ENCODE measurements around the gene TLX2. TPM values are rescaled to one million over a fixed set of nuclear protein-coding genes. Genes with fewer than 3 reads are reported as not detected.
A peak's percentile ranks its signal among the peaks of the same experiment; 100 is the strongest.

Gene TLX2
- total RNA-seq, 1 experiment from 2014 or later, result not detected

DNA sequence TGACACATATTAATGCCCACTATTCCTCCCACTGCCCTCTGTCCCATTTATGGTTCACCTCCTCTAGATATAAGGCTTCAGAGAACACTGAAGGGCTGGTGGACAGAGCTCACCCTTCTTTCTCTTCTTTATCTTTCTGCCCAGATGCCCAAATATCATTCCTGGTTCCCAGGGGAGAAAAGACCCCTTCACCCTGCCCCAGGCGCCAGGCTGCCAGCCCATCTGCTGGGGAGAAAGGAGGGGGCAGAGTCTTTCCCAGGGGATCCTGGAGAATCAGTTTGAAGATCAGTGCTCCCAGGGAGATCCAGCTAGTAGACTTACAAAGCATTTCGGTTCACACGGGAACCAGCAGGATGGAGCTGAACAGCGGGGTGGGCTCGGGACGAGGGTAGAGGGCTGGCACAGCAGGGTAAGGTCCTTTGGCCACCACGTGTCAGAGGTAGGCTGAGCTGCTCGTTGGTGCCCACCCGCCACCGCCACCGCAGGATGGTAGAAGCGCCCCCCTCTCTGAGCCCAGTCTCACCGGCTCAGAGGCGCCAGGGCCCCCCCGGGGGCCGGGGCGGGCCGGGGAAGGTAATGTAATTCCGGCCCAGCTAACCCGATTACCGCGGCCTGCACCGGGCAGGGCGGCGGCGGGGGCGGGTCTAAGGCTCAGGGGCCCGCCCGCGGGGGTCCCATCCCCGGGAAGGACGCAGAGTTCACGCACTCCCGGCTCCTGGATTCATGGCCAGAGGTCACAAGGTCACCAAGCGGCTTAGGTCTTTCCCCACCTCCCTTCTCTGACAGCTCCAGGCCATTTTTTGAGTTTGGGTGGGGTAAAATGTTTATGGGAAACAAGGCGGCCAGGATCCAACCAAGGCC is 1.3 kb upstream of the TLX2 start:
- H3K9me3 ChIP-seq (replicated peaks), result peaks cover 20% of the 10 kb centered on the region
- DNase-seq (ENCODE audit: low read depth in 1 of 2, low spot score in 2 of 2), result no peak

DNA sequence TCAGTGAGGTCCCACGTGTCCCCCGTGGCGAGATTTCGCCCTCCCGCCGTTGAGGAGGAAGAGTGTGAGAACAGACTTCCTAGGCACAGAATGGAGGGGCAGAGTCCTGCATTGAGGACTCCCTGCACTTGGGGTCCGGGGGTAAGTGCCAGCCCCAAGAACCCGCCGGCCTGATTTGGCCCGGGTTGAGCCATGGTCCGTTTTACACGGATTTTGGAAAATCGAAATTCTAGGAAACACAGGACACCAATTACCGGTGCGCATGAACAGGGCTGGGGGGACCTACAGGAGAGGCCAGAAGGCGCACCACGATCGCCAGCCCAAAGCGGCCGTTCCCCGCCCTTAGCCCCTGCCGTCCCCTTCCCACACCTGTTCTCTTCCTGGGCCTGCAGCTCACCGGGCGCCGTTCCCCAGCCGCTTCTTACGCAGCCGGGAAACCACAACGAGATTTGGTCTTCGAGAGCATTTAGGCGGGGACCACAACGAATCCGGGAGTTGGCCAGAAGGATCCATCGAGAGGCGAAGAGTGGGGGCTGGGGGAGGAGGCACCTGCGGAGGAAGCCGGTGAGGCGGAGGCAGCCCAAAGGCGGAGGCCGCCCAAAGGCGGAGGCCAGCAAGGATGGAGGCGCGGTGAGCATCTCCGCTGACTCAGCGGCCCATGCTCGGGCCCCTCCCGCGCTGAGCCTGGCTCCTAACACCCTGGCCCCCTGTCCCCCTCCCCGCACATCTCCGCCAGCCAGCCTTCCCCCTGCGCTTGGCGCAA is 464 bp upstream of the TLX2 start:
- peaks cover 68% of the 10 kb centered on the region for H3K27me3 ChIP-seq (replicated peaks)
- H3K4me3 ChIP-seq, result no peak overlapping the region
- peaks cover 17% of the 10 kb centered on the region for H3K4me1 ChIP-seq (replicated peaks)
- peaks cover 20% of the 10 kb centered on the region for H3K9me3 ChIP-seq (replicated peaks)
- no peaks in the 10 kb centered on the region for H3K36me3 ChIP-seq
- DNase-seq (ENCODE audit: low read depth in 1 of 2, low spot score in 2 of 2), result peak in 1 of 2 experiments; percentile 44
- no peak overlapping the region for H3K27ac ChIP-seq

More for the DNA sequence above, 1.3 kb upstream of the TLX2 start:
- Histone ChIP-seq H3K27ac (no peak overlapping the region), H3K4me1 (replicated peaks) (peaks cover 23% of the 10 kb centered on the region), H3K4me3 (no peak overlapping the region), H3K27me3 (replicated peaks) (peaks cover 60% of the 10 kb centered on the region), H3K36me3 (no peaks in the 10 kb centered on the region)

DNA sequence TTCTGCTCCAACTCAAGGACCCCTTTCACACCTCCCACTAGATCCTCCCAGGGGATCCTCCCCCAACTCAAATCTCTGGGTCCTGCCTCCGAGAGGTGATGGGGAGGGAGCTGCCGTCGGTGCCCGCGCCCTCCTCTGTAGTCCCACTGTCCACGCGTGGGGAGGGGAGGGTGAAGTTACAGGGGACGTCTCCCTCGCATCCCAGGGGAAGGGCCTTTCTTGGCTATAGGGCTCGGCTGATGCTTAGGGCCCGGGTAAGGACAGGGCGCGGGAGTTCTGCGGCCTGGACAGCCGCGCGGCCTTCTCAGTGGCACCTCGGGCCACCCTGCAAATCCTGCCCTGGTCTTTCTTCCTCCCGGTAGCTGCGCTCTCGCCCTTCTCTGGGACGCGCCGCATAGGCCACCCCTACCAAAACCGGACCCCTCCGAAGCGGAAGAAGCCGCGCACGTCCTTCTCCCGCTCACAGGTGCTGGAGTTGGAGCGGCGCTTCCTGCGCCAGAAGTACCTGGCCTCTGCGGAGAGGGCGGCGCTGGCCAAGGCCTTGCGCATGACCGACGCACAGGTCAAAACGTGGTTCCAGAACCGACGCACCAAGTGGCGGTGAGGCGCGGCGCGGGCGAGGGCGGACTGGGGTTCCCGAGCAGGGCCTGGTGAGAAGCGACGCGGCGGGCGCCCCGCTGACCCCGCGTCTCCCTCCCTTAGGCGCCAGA is 1.2 kb downstream of the TLX2 start:
- Histone ChIP-seq H3K36me3 (no peaks in the 10 kb centered on the region), H3K9me3 (replicated peaks) (peaks cover 20% of the 10 kb centered on the region), H3K27me3 (replicated peaks) (peaks cover 83% of the 10 kb centered on the region), H3K4me3 (no peak overlapping the region), H3K4me1 (replicated peaks) (peaks cover 17% of the 10 kb centered on the region), H3K27ac (no peak overlapping the region)
- no peak for DNase-seq (ENCODE audit: low read depth in 1 of 2, low spot score in 2 of 2)

DNA sequence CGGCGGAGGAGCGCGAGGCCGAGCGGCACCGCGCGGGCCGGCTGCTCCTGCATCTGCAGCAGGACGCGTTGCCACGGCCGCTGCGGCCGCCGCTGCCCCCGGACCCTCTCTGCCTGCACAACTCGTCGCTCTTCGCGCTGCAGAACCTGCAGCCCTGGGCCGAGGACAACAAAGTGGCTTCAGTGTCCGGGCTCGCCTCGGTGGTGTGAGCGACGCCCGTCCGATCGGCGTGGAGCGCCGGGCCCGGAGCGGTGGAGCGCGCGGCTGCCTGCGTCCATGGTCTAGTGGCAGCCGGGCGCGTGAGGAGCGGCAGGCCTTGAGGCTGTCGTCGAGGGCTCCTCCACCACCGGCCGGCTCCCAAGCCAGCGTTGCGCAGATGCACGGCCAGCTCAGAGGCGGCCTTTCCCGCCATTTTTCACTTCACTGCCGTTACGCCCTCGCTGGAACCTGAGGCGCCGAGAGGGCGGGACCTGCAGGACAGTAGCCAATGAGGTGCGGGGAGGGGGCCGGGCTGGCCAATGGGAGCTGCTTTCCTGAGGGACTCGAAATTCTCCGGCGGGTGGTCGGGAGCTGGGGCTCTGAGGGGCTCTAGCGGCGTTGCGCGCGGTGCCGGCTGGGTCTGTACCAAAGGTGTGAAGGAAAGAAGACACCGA is 1.9 kb downstream of the TLX2 start:
- Histone ChIP-seq H3K4me1 (replicated peaks) (peaks cover 15% of the 10 kb centered on the region), H3K27me3 (replicated peaks) (peaks cover 88% of the 10 kb centered on the region), H3K27ac (no peak overlapping the region), H3K9me3 (replicated peaks) (peaks cover 20% of the 10 kb centered on the region), H3K36me3 (no peaks in the 10 kb centered on the region), H3K4me3 (no peak overlapping the region)
- no peak for DNase-seq (ENCODE audit: low read depth in 1 of 2, low spot score in 2 of 2)

DNA sequence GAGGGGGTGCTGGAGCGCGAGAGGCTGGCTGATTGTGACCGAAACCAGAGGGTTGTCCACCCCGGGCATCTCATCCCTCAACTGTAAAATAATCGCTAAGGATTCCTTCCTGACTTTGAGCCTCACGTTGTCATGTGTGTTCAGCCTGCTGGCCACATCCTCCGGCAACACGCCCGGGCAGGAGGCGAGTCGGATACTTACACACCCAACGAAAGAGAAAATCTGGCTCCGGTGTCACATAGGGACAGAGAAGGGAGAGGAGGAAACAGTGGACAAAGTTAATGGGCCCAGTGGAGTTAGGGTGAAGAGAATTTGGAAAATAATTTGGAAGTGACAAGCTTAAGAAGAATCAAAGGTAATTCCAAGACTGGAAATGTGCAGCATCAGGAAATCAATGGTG is 2.4 kb downstream of the TLX2 start:
- H3K9me3 ChIP-seq (replicated peaks), result peaks cover 20% of the 10 kb centered on the region
- DNase-seq (ENCODE audit: low read depth in 1 of 2, low spot score in 2 of 2), result no peak
- H3K27me3 ChIP-seq (replicated peaks), result peaks cover 85% of the 10 kb centered on the region

DNA sequence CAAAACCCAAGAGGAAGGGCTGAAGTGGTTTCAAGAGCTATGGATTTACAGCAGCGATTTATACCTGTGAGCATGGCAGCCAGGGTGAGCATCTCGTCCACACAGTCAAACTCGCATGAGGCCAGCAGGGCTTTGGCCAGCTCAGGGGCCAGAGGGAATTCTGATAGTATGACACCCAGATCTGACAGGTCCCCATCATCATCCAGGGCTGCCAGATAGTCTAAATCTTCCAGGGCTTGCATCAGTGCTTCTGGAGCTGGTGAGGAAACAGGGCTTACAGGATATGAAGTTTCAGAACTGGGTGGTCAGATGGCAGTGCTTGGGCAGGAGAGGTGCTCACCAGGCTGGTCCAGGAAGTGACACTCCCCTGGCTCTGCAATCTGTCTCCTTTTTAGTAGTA is 8.3 kb downstream of the TLX2 start:
- Histone ChIP-seq H3K27me3 (replicated peaks) (peaks cover 34% of the 10 kb centered on the region), H3K9me3 (replicated peaks) (no peaks in the 10 kb centered on the region), H3K36me3 (peaks cover 21% of the 10 kb centered on the region), H3K27ac (no peak overlapping the region), H3K4me3 (no peak overlapping the region), H3K4me1 (replicated peaks) (no peaks in the 10 kb centered on the region)
- peak in 1 of 2 experiments; percentile 37 for DNase-seq (ENCODE audit: low read depth in 1 of 2, low spot score in 2 of 2)

More for the DNA sequence above, 2.4 kb downstream of the TLX2 start:
- H3K4me1 ChIP-seq (replicated peaks), result peaks cover 12% of the 10 kb centered on the region
- no peaks in the 10 kb centered on the region for H3K36me3 ChIP-seq
- H3K27ac ChIP-seq, result no peak overlapping the region
- no peak overlapping the region for H3K4me3 ChIP-seq

DNA sequence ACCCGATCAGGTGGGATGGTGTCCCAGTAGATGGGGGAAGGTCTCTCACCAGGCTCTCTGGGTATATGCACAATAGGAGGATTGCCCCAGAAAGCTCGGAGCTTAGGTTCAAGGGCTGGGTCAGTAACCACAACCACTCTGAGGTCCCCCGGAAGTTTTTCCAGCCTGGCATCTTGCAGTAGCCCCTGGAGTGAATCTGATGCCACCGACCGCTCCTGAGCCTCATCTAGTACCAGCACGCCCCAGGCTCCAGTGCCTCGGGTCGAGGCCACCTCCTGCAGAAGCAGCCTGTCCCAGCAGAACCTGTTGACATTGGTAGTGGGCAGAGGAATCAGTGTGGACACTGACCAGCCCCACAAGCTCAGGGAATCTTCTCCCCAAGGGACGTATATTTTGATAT is 9.8 kb downstream of the TLX2 start:
- H3K27me3 ChIP-seq (replicated peaks), result peaks cover 21% of the 10 kb centered on the region
- no peak for DNase-seq (ENCODE audit: low read depth in 1 of 2, low spot score in 2 of 2)
- peaks cover 33% of the 10 kb centered on the region for H3K36me3 ChIP-seq
- peaks cover 6% of the 10 kb centered on the region for H3K4me1 ChIP-seq (replicated peaks)
- no peak overlapping the region for H3K4me3 ChIP-seq
- no peaks in the 10 kb centered on the region for H3K9me3 ChIP-seq (replicated peaks)
- no peak overlapping the region for H3K27ac ChIP-seq

DNA sequence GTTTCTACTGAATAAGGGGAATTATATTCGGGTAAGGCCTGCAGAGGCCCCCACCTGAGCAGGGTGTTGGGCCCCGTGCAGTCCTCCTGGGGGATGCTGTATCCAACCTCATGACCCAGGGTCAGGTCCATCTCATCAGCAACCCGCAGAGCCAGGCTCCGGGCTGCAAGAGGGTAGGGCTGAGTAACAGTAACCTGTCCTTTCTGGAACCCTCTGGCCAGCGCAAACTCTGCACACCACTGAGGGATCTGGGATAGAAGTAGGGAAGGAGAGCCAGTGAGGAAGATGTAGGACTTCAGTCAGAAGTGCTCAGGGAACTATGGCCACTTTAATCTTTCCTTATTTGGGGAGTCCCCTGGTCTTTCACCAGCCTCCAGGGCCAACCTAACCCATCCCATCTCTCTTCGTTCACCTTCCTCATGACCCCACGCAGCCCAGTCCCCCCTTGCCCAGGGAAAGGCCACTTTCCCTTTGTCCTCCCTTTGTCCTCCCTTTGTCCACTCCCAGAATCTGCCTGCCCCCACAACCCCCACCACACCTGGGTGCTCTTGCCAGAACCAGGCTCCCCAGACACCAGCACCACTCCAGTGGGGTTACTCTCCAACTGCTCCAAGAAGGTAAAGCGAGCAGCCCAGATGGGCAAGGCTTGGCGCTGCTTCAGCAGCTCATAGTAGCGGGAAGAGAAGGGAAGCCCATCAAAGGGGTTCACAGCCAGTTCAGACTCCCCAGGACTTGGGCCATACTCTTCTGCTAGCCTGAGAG is 10.9 kb downstream of the TLX2 start:
- H3K4me3 ChIP-seq, result no peak overlapping the region
- H3K27ac ChIP-seq, result no peak overlapping the region
- H3K9me3 ChIP-seq (replicated peaks), result no peaks in the 10 kb centered on the region
- peaks cover 10% of the 10 kb centered on the region; the same call in 1 of the 2 replicates for H3K27me3 ChIP-seq (replicated peaks)
- peaks cover 6% of the 10 kb centered on the region for H3K4me1 ChIP-seq (replicated peaks)
- H3K36me3 ChIP-seq, result peaks cover 37% of the 10 kb centered on the region
- no peak for DNase-seq (ENCODE audit: low read depth in 1 of 2, low spot score in 2 of 2)

DNA sequence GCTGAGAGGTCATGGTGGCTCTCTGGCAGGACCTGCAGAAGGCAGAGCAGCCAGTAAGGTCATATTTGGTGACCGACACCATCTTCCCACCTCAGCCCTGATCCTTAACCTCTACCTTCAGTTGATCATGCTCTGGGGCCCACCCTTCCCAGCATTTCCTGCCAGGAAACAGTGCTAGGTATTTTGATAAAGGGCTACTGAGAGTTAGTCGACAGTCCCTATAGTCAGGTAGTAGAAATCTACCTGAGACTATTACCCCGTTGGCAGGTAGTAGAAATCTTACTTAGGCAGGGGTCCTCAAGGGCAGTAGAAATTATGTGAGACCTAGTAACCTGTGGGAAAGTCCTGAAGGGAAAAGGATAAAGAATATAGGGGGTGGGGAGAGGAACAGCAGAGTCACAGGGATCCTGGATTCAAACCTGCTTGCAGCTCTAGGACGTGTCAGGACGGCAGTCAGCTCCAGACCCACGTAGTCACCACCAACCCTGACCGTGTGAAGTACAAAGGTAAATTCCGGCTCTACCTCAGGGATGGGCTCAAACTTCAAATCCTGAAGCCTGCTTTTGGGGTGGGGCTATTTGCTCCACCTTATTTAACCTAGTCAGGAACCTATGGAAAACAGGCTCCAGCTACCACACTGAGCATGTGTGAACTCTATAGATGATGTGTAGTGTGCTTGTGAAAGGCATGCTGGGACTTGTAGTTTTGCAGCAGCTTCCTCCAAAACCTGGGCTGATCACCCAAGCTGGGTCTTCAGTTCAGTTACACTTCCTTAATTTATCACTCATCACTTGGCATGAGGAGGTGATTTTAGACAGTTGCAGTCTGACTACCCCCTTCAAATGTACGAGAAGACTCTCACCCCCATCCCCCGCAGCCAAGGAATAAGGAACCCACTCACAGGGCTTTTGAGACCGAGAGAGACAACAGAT is 11.7 kb downstream of the TLX2 start, which contains the start of gene DQX1:
Gene DQX1, minus strand, starts transcription at position 515 of the 932 bp plus-strand sequence. Its CDS starts 502 bp downstream, at position 13.
- Histone ChIP-seq H3K4me1 (replicated peaks) (peaks cover 12% of the 10 kb centered on the region), H3K36me3 (peaks cover 39% of the 10 kb centered on the region), H3K4me3 (no peak within 1 kb of the TSS), H3K9me3 (replicated peaks) (no peaks in the 10 kb centered on the region), H3K27ac (no peak within 1 kb of the TSS), H3K27me3 (replicated peaks) (0 out of 2 replicates have a peak, but pooled peaks cover 4% of the 10 kb centered on the region)
- DNase-seq (ENCODE audit: low read depth in 1 of 2, low spot score in 2 of 2), result no peak

DNA sequence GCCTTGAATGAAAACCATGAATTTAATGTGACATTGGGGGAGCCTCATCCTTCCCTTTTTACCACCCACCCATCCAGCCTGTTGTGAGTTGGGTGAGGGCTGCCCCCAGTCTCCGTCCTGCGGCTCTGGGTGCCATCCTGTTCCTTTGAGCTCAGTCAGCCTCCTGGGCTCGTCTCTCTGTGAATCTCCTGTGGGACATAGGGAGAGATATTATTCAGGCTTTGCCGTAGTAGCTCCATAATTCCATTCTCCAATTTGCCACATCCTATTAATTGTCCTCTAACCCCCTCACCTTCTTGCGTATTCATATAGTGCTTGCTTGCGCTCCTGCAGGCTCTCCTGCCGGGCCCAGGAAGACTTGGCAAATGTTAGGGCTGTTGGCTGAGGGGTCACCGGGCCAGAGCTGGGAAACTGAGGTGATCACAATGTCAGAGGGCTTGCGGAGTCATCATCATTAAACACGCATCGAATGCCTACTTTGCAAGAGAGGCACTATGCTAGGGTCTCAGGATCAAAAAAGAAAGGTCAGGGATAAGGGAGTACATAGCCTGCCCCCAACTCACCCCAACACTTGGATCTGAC is 12.5 kb downstream of the TLX2 start:
- no peak overlapping the region for H3K27ac ChIP-seq
- no peaks in the 10 kb centered on the region for H3K9me3 ChIP-seq (replicated peaks)
- H3K27me3 ChIP-seq (replicated peaks), result 0 out of 2 replicates have a peak, but pooled peaks cover 2% of the 10 kb centered on the region
- no peak for DNase-seq (ENCODE audit: low read depth in 1 of 2, low spot score in 2 of 2)
- H3K4me1 ChIP-seq (replicated peaks), result peaks cover 13% of the 10 kb centered on the region
- peaks cover 46% of the 10 kb centered on the region for H3K36me3 ChIP-seq
- no peak overlapping the region for H3K4me3 ChIP-seq

DNA sequence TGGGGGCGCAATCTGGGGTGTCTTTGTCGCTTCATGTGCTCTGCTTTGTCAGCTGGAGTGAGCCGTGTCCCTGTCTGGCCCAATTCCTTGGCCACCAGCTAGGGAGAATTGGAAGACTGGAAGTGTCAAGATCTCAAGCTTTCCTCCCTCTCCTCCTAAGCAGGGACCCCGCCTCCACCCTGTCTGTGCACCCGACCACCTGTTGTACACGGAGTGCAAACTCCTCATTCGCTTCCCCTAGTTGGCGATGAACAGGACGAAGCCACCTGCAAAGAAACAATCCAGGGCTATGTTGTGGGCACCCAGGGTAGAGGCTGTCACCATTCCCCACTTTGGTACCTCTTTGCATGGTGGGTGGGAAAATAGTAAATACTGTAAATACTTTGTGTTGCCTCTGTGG is 13.5 kb downstream of the TLX2 start:
- Histone ChIP-seq H3K27ac (no peak overlapping the region), H3K27me3 (replicated peaks) (no peaks in the 10 kb centered on the region), H3K4me1 (replicated peaks) (peaks cover 13% of the 10 kb centered on the region), H3K36me3 (peaks cover 54% of the 10 kb centered on the region), H3K9me3 (replicated peaks) (no peaks in the 10 kb centered on the region), H3K4me3 (no peak overlapping the region)
- DNase-seq (ENCODE audit: low read depth in 1 of 2, low spot score in 2 of 2), result no peak
